Trophoblast cell (in vitro differentiated cells and primary cell): ENCODE data around the gene PLSCR3.

Experiments used
- DNase-seq, 2 donors: peaks; one replicate each; pipeline ENCODE4 v3.0.0-alpha.2; 2016
- H2AFZ ChIP-seq: 2 replicates; pipeline ENCODE4 v1.6.1; 2013; ENCODE audit warnings: low read length, moderate library complexity, mild to moderate bottlenecking; ENCODE audit not compliant: insufficient read depth, poor library complexity
- H2AK5ac ChIP-seq: 2 replicates; pipeline ENCODE4 v1.6.1; 2013; ENCODE audit warnings: mild to moderate bottlenecking, low read length
- H2BK120ac ChIP-seq: 2 replicates; pipeline ENCODE4 v1.6.1; 2013; ENCODE audit warnings: low read length, mild to moderate bottlenecking, moderate library complexity; ENCODE audit not compliant: insufficient read depth, poor library complexity
- H2BK12ac ChIP-seq: 2 replicates; pipeline ENCODE4 v1.6.1; 2013; ENCODE audit warnings: mild to moderate bottlenecking, low read length, moderate library complexity
- H2BK5ac ChIP-seq: 2 replicates; pipeline ENCODE4 v1.6.1; 2013; ENCODE audit warnings: low read length, low read depth, moderate library complexity, mild to moderate bottlenecking; ENCODE audit not compliant: poor library complexity
- H3K14ac ChIP-seq: 2 replicates; pipeline ENCODE4 v1.6.1; 2013; ENCODE audit warnings: mild to moderate bottlenecking, low read length
- H3K18ac ChIP-seq: 2 replicates; pipeline ENCODE4 v1.6.1; 2013; ENCODE audit warnings: mild to moderate bottlenecking, low read length
- H3K23ac ChIP-seq: 2 replicates; pipeline ENCODE4 v1.6.1; 2013; ENCODE audit warnings: low read length
- H3K27ac ChIP-seq: 2 replicates; pipeline ENCODE4 v1.5.1; 2013; ENCODE audit warnings: low read depth, mild to moderate bottlenecking, inconsistent platforms, low read length, moderate library complexity
- H3K27me3 ChIP-seq: 2 replicates; pipeline ENCODE4 v1.6.1; 2013; ENCODE audit warnings: inconsistent platforms, mild to moderate bottlenecking, low read length, moderate library complexity; ENCODE audit not compliant: insufficient read depth
- H3K36me3 ChIP-seq, 2 experiments: 1 replicate in 1 of 2; 2 replicates in 1 of 2; pipeline ENCODE4 v1.6.1; 2013; ENCODE audit warnings: low read length in 2 of 2, mild to moderate bottlenecking in 2 of 2, moderate library complexity in 1 of 2; ENCODE audit not compliant: insufficient read depth in 2 of 2, control insufficient read depth in 1 of 2
- H3K4ac ChIP-seq: 2 replicates; pipeline ENCODE4 v1.6.1; 2013; ENCODE audit warnings: low read depth, mild to moderate bottlenecking, low read length, moderate library complexity
- H3K4me1 ChIP-seq, 2 experiments: 1 replicate in 1 of 2; 2 replicates in 1 of 2; pipeline ENCODE4 v1.6.1; 2013; ENCODE audit warnings: low read length in 2 of 2, mild to moderate bottlenecking in 2 of 2, moderate library complexity in 1 of 2; ENCODE audit not compliant: insufficient read depth in 2 of 2, control insufficient read depth in 1 of 2
- H3K4me2 ChIP-seq: 2 replicates; pipeline ENCODE4 v1.6.1; 2013; ENCODE audit warnings: inconsistent platforms, mild to moderate bottlenecking, low read length, moderate library complexity
- H3K4me3 ChIP-seq: 2 replicates; pipeline ENCODE4 v1.5.1; 2013; ENCODE audit warnings: mild to moderate bottlenecking, low read depth, low read length, inconsistent platforms
- H3K79me1 ChIP-seq: one replicate; pipeline ENCODE4 v1.6.1; 2013; ENCODE audit warnings: low read length
- H3K79me2 ChIP-seq: 2 replicates; pipeline ENCODE4 v1.6.1; 2013; ENCODE audit warnings: low read length, mild to moderate bottlenecking; ENCODE audit not compliant: control insufficient read depth, insufficient read depth, poor library complexity
- H3K9ac ChIP-seq: 2 replicates; pipeline ENCODE4 v1.6.1; 2013; ENCODE audit warnings: mild to moderate bottlenecking, low read length
- H3K9me3 ChIP-seq: 2 replicates; pipeline ENCODE4 v1.6.1; 2013; ENCODE audit warnings: low read depth, mild to moderate bottlenecking, control low read depth, inconsistent platforms, low read length; ENCODE audit not compliant: insufficient read depth
- H4K12ac ChIP-seq: 2 replicates; pipeline ENCODE4 v1.6.1; 2013; ENCODE audit warnings: low read depth, mild to moderate bottlenecking, low read length, moderate library complexity
- H4K8ac ChIP-seq: 2 replicates; pipeline ENCODE4 v1.6.1; 2013; ENCODE audit warnings: low read depth, mild to moderate bottlenecking, low read length, moderate library complexity
- H4K91ac ChIP-seq: one replicate; pipeline ENCODE4 v1.6.1; 2013; ENCODE audit warnings: low read depth, mild to moderate bottlenecking, low read length, moderate library complexity
- WGBS: extraction: QIAGEN DNeasy Blood & Tissue Kit; methylation state at CpG from one replicate; pipeline ENCODE4 v1.1.7; 2013; ENCODE audit warnings: missing lambda C conversion rate; ENCODE audit not compliant: insufficient read length, insufficient coverage; ENCODE audit errors: extremely low coverage; 5-methylcytosine and 5-hydroxymethylcytosine counted together

PLSCR3 gene

DNA sequence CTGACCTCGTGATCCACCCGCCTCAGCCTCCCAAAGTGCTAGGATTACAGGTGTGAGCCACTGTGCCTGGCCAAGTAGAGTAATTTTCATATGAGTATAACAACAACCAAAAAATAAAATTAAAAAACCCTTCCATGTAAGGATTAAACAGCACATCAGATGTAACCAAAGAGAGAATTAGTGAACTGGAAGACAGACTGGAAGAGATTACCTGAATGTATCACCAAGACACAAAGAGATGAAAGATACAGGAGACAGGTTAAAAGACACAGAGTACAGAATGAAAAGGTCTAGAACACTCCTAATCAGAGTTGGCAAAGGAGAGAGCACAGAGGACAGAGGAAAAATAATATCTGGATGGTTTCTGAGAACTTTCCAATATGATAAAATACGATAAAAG is 15.2 kb downstream of the PLSCR3 start:
- H3K4me2 ChIP-seq: no peak overlapping the region
- peaks cover 7% of the 10 kb centered on the region for H3K79me1 ChIP-seq
- no peak overlapping the region for H3K27ac ChIP-seq
- no peak overlapping the region for H2AK5ac ChIP-seq
- no peaks in the 10 kb centered on the region for H3K79me2 ChIP-seq
- no peak overlapping the region for H3K14ac ChIP-seq
- no peaks in the 10 kb centered on the region for H3K27me3 ChIP-seq
- H3K9ac ChIP-seq: no peak overlapping the region
- no peak overlapping the region for H3K4me3 ChIP-seq
- H3K4me1 ChIP-seq: peaks cover 19 to 24% of the 10 kb centered on the region in 2 experiments
- H3K4ac ChIP-seq: no peak overlapping the region
- H3K36me3 ChIP-seq: peaks cover 3 to 5% of the 10 kb centered on the region in 2 experiments
- no peak overlapping the region for H3K18ac ChIP-seq
- no peak overlapping the region for H4K8ac ChIP-seq
- H2BK5ac ChIP-seq: no peak overlapping the region
- no peak for DNase-seq
- no peak overlapping the region for H4K91ac ChIP-seq
- WGBS: no CpG with 5 or more reads among the region's 3 CpGs
- H3K9me3 ChIP-seq: peaks cover 4% of the 10 kb centered on the region
- no peak overlapping the region for H2BK120ac ChIP-seq
- H2AFZ ChIP-seq: no peak overlapping the region
- H3K23ac ChIP-seq: no peak overlapping the region
- H4K12ac ChIP-seq: no peak overlapping the region
- no peak overlapping the region for H2BK12ac ChIP-seq

DNA sequence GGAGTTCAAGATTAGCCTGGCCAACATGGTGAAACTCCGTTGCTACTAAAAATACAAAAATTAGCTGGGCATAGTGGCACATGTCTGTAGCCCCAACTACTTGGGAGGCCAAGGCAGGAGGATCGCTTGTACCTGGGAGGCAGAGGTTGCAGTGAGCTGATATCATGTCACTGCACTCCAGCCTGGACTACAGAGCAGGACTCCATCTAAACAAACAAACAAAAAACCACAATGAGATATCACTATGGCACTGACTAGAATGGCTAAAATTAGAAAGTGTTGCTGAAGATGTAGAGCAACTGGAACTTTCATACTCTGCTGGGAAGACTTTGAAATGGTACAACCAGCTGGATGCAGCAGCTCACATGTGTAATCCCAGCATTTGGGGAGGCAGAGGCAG is 20.0 kb downstream of the PLSCR3 start:
- Histone ChIP-seq H4K12ac (no peak overlapping the region), H3K36me3 (no peaks in the 10 kb centered on the region), H2BK120ac (no peak overlapping the region), H2AK5ac (no peak overlapping the region), H3K23ac (no peak overlapping the region), H3K79me1 (no peaks in the 10 kb centered on the region), H3K18ac (no peak overlapping the region), H4K8ac (no peak overlapping the region), H3K4me3 (no peak overlapping the region), H3K14ac (no peak overlapping the region), H3K27me3 (no peaks in the 10 kb centered on the region), H3K9ac (no peak overlapping the region), H3K79me2 (no peaks in the 10 kb centered on the region), H4K91ac (no peak overlapping the region), H3K4me1 (no peaks in the 10 kb centered on the region), H2BK12ac (no peak overlapping the region), H3K27ac (no peak overlapping the region), H2AFZ (no peak overlapping the region), H3K4ac (no peak overlapping the region), H3K4me2 (no peak overlapping the region), H2BK5ac (no peak overlapping the region), H3K9me3 (no peaks in the 10 kb centered on the region)
- no CpG with 5 or more reads among the region's 2 CpGs for WGBS
- DNase-seq: no peak

DNA sequence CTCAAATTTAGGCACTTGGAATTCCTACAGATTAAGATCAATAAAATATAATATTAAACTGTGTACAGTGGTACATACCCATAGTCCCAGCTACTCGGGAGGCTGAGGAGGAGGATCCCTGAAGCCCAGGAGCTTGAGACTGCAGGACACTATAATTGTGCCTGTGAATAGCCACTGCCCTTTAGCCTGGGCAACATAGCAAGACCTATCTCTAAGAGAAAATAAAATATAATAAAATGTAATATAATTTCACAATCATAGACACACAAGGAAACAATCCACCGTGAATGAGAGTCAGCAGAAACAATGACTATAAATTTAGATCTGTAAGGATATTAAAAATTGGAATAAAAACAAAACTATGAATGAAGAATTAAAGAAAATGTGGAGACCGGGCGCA is 23.5 kb downstream of the PLSCR3 start:
- Histone ChIP-seq H3K4me2 (no peak overlapping the region), H4K8ac (no peak overlapping the region), H2BK12ac (no peak overlapping the region), H2AK5ac (no peak overlapping the region), H3K14ac (no peak overlapping the region), H3K36me3 (no peaks in the 10 kb centered on the region), H3K27ac (no peak overlapping the region), H2BK120ac (no peak overlapping the region), H3K4me3 (no peak overlapping the region), H3K23ac (no peak overlapping the region), H4K12ac (no peak overlapping the region), H3K27me3 (no peaks in the 10 kb centered on the region), H3K79me2 (no peaks in the 10 kb centered on the region), H3K9me3 (no peaks in the 10 kb centered on the region), H2AFZ (no peak overlapping the region), H4K91ac (no peak overlapping the region), H3K4me1 (no peaks in the 10 kb centered on the region), H3K18ac (no peak overlapping the region), H3K79me1 (no peaks in the 10 kb centered on the region), H3K4ac (no peak overlapping the region), H2BK5ac (no peak overlapping the region), H3K9ac (no peak overlapping the region)
- no peak for DNase-seq
- no CpG with 5 or more reads among the region's 4 CpGs for WGBS

DNA sequence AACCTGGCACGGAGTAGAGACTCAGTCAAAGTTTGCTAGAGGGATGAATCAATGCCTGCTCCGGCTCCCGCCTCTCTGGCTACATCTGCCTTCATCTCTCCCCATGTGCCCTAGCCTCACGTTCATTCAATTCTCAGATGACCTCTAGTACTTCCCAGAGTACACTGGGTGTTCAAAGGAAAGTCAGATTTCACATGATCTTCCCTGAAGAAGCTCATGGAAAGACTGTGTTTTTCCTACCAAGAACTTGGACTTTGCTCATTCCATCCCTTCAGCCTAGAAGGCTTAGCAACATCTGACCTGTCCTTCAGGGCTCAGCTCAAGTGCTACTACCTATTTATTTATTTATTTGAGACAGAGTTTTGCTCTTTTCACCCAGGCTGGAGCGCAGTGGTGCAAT is 24.5 kb downstream of the PLSCR3 start:
- H3K4me3 ChIP-seq: no peak overlapping the region
- H4K8ac ChIP-seq: no peak overlapping the region
- H3K9ac ChIP-seq: no peak overlapping the region
- no peak overlapping the region for H2BK12ac ChIP-seq
- no peak overlapping the region for H2AFZ ChIP-seq
- no peaks in the 10 kb centered on the region for H3K79me1 ChIP-seq
- no peaks in the 10 kb centered on the region for H3K4me1 ChIP-seq
- H3K79me2 ChIP-seq: no peaks in the 10 kb centered on the region
- WGBS: no CpG with 5 or more reads among the region's 5 CpGs
- H3K9me3 ChIP-seq: no peaks in the 10 kb centered on the region
- H2BK120ac ChIP-seq: no peak overlapping the region
- no peaks in the 10 kb centered on the region for H3K27me3 ChIP-seq
- no peaks in the 10 kb centered on the region for H3K36me3 ChIP-seq
- H3K27ac ChIP-seq: no peak overlapping the region
- H3K23ac ChIP-seq: no peak overlapping the region
- no peak overlapping the region for H2BK5ac ChIP-seq
- no peak overlapping the region for H2AK5ac ChIP-seq
- DNase-seq: no peak
- no peak overlapping the region for H4K12ac ChIP-seq
- H4K91ac ChIP-seq: no peak overlapping the region
- H3K4ac ChIP-seq: no peak overlapping the region
- H3K14ac ChIP-seq: no peak overlapping the region
- no peak overlapping the region for H3K4me2 ChIP-seq
- no peak overlapping the region for H3K18ac ChIP-seq
